ENCODE data around the gene ULBP1. TPM values are rescaled to one million over a fixed set of nuclear protein-coding genes. Genes with fewer than 3 reads are reported as not detected.

The ULBP1 gene
- total and polyA plus RNA-seq, 4 experiments from 2014 or later = not detected

DNA sequence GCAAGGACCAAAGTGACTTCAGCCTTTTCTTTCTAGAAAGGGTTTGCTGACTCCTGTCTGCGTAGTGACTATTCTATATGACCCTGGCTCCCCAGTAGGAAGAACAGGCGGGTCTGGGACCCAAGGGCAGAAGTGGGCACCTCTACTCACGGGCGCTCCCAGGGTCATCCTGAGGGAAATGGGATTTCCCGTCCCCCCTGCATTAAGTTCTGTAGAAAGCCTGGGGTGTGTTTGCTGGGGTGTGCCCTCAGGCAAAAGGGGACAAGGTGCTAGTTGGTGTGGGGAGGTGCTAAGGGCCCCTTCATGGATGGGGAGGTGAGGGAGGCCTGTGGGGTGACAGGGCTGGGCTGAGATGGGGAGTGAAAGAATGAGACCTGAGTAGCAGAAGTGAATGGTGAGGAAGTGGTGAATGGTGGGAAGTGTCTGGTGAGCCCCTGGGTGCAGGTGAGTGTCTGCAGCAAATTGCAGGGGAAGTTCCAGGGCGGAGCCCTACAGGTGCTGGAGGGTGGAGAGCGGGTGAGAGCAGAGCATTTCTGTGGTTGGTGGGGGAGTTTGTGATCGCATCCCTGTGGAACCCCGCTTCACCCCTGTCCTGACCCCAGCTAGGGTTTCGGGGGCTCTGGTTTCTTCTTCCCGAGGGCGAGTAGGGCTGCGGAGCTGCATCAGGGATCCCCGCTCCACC is 40.5 kb downstream of the ULBP1 start:
- peak overlapping the region; percentile 92 to 98 (median 95) for H3K4me3 Mint-ChIP-seq
- H3K4me1 Mint-ChIP-seq = peaks cover 15 to 53% (median 35%) of the 10 kb centered on the region in 4 donors
- Histone ChIP-seq H3K27me3 (ENCODE audit: insufficient read depth, low read length) (no peaks in the 10 kb centered on the region), H3K36me3 (ENCODE audit: insufficient read depth, low read length) (no peaks in the 10 kb centered on the region), H3K9me3 (ENCODE audit: control insufficient read depth in 1 of 2, low read length in 2 of 2) (no peaks in the 10 kb centered on the region), H3K4me1 (ENCODE audit: insufficient read depth, low read length) (peaks cover 36% of the 10 kb centered on the region), H3K27ac (ENCODE audit: low read depth, low read length) (peak overlapping the region; percentile 73), H3K4me3 (ENCODE audit: low read length in 2 of 2) (peak overlapping the region; percentile 50 to 93)
- peak; percentile 67 to 92 (median 72) for DNase-seq
- H3K9me3 Mint-ChIP-seq = peaks cover 0 to 2% (median 0%) of the 10 kb centered on the region in 8 donors
- peaks cover 9 to 12% of the 10 kb centered on the region in 2 donors for H3K27me3 Mint-ChIP-seq
- intact Hi-C loops (cut with micrococcal nuclease) = loop anchor here (1.0 to 10.0 kb wide), 4 partner anchors 41 to 1381 kb away; partner anchors contain the start of genes ULBP1 and ULBP3
- H3K36me3 Mint-ChIP-seq = peaks cover 0 to 2% of the 10 kb centered on the region in 2 donors
- POLR2A ChIA-PET (ENCODE audit: partially characterized antibody) = interaction anchor here (1.0 kb wide), 1 partner anchor 9 kb away, joined by 3 read pairs; no protein-coding TSS in a partner anchor
- H3K27ac Mint-ChIP-seq = peak overlapping the region; percentile 86 to 98 (median 96)
- CTCF ChIA-PET (ENCODE audit: partially characterized antibody) = interaction anchor here (0.9 kb wide), 2 partner anchors 13 to 71 kb away, joined by 3 read pairs; no protein-coding TSS in a partner anchor

- peaks cover 10 to 15% of the 10 kb centered on the region in 2 donors for H3K27me3 Mint-ChIP-seq
These were observed 41.3 kb downstream of the ULBP1 start for GRCh38 chr6:150004783-150005717.

DNA sequence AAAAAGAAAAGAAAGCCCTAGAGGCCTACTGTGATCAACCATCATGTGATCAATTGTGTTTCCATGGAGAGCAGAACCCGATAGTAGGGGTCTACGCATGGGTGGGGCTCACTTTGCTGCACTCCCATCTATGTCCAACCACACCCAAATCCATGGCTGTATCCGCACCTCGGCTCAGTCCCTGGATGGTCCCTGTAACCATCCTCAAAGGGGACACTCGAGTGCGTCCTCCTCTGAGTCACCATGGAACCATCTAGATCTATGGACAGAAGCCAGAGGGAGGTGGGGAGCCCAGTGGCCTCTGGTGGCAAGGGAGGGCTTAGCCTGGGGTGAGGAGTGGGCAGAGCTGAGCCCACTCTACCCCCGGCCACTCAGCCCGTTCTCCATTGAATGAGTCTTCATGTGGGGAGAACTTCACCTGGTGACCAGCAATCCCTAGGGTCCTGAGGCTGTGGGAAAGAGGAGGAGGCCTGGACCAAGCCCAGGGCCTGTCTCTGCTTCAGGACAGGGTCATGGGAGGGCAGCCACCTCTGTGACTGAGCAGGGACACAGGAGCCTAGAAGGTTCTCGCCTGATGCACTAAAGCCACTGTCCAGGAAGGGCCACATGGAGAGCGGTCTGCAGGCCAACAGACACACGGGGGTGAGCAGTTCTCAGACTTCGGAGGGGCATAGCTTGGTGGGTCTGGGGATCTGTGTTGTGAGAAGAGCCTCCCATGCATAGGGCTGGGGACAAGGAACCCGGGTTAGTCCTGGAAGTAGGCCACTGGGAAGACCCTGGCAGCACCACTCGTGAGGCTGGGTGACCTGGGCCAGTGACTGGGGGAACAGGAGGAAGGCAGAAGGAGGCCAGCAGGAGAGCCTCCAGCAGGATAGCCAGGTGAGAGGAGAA is 42.3 kb downstream of the ULBP1 start:
- no peak for DNase-seq
- H3K36me3 ChIP-seq (ENCODE audit: insufficient read depth, low read length) = no peaks in the 10 kb centered on the region
- Mint-ChIP-seq H3K36me3 (peaks cover 0 to 2% of the 10 kb centered on the region in 2 donors), H3K9me3 (peaks cover 0 to 1% (median 0%) of the 10 kb centered on the region in 8 donors), H3K27me3 (peaks cover 14 to 22% of the 10 kb centered on the region in 2 donors), H3K4me1 (peaks cover 11 to 43% (median 27%) of the 10 kb centered on the region in 4 donors), H3K27ac (peak overlapping the region; percentile 68 to 91 (median 88)), H3K4me3 (peak overlapping the region; percentile 92 to 98 (median 95))
- H3K4me3 ChIP-seq (ENCODE audit: low read length in 2 of 2) = peak overlapping the region; percentile 50 to 93
- intact Hi-C loops (cut with micrococcal nuclease) = loop anchor here (1.0 to 10.0 kb wide), 5 partner anchors 15 to 1379 kb away; partner anchors contain the start of genes PPIL4 and ULBP3
- H3K27ac ChIP-seq (ENCODE audit: low read depth, low read length) = peak overlapping the region; percentile 73
- H3K4me1 ChIP-seq (ENCODE audit: insufficient read depth, low read length) = peaks cover 30% of the 10 kb centered on the region
- H3K27me3 ChIP-seq (ENCODE audit: insufficient read depth, low read length) = no peaks in the 10 kb centered on the region
- ChIA-PET POLR2A (ENCODE audit: partially characterized antibody) (no interaction called here), CTCF (ENCODE audit: partially characterized antibody) (interaction anchor here (1.0 to 3.4 kb wide), 3 partner anchors 11 to 82 kb away, joined by 3 to 14 read pairs (median 5); no protein-coding TSS in a partner anchor)
- no peaks in the 10 kb centered on the region for H3K9me3 ChIP-seq (ENCODE audit: control insufficient read depth in 1 of 2, low read length in 2 of 2)

More at GRCh38 chr6:150004783-150005717, 41.3 kb downstream of the ULBP1 start:
- Mint-ChIP-seq H3K9me3 (peaks cover 0 to 2% (median 0%) of the 10 kb centered on the region in 8 donors), H3K27ac (peak overlapping the region; percentile 86 to 98 (median 96)), H3K36me3 (peaks cover 0 to 2% of the 10 kb centered on the region in 2 donors), H3K4me3 (peak overlapping the region; percentile 92 to 98 (median 95)), H3K4me1 (peaks cover 15 to 52% (median 35%) of the 10 kb centered on the region in 4 donors)
- intact Hi-C loops (cut with micrococcal nuclease) = loop anchor here (1.0 to 10.0 kb wide), 6 partner anchors 14 to 1380 kb away; partner anchors contain the start of genes PPIL4, ULBP1 and ULBP3
- peak; percentile 83 to 91 (median 85) for DNase-seq
- POLR2A ChIA-PET (ENCODE audit: partially characterized antibody) = interaction anchor here (1.0 kb wide), 1 partner anchor 10 kb away, joined by 3 read pairs; no protein-coding TSS in a partner anchor
- CTCF ChIA-PET (ENCODE audit: partially characterized antibody) = interaction anchor here (0.9 to 3.4 kb wide), 3 partner anchors 12 to 72 kb away, joined by 3 to 14 read pairs (median 3); no protein-coding TSS in a partner anchor
- Histone ChIP-seq H3K36me3 (ENCODE audit: insufficient read depth, low read length) (no peaks in the 10 kb centered on the region), H3K4me1 (ENCODE audit: insufficient read depth, low read length) (peaks cover 36% of the 10 kb centered on the region), H3K4me3 (ENCODE audit: low read length in 2 of 2) (peak overlapping the region; percentile 50 to 93), H3K27me3 (ENCODE audit: insufficient read depth, low read length) (no peaks in the 10 kb centered on the region), H3K9me3 (ENCODE audit: control insufficient read depth in 1 of 2, low read length in 2 of 2) (no peaks in the 10 kb centered on the region), H3K27ac (ENCODE audit: low read depth, low read length) (peak overlapping the region; percentile 73)

- CTCF ChIA-PET (ENCODE audit: partially characterized antibody) = interaction anchor here (1.0 to 3.4 kb wide), 5 partner anchors 10 to 83 kb away, joined by 3 to 14 read pairs (median 4); no protein-coding TSS in a partner anchor
- Mint-ChIP-seq H3K27me3 (peaks cover 23 to 27% of the 10 kb centered on the region in 2 donors), H3K4me1 (peaks cover 6 to 33% (median 18%) of the 10 kb centered on the region in 4 donors), H3K9me3 (peaks cover 0 to 1% (median 0%) of the 10 kb centered on the region in 8 donors), H3K27ac (peak overlapping the region in 4 of 7 donors; percentile 5 to 77 (median 47)), H3K4me3 (peak overlapping the region in 3 of 8 donors; percentile 16 to 33 (median 21)), H3K36me3 (peaks cover 0 to 2% of the 10 kb centered on the region in 2 donors)
- Histone ChIP-seq H3K4me1 (ENCODE audit: insufficient read depth, low read length) (peaks cover 20% of the 10 kb centered on the region), H3K4me3 (ENCODE audit: low read length in 2 of 2) (no peak overlapping the region), H3K36me3 (ENCODE audit: insufficient read depth, low read length) (no peaks in the 10 kb centered on the region), H3K27ac (ENCODE audit: low read depth, low read length) (no peak overlapping the region), H3K9me3 (ENCODE audit: control insufficient read depth in 1 of 2, low read length in 2 of 2) (no peaks in the 10 kb centered on the region), H3K27me3 (ENCODE audit: insufficient read depth, low read length) (peaks cover 4% of the 10 kb centered on the region)
- peak; percentile 29 to 64 (median 41) for DNase-seq
- intact Hi-C loops (cut with micrococcal nuclease) = loop anchor here (5.0 to 10.0 kb wide), 2 partner anchors 460 to 1378 kb away; partner anchors contain the start of gene PPIL4
- POLR2A ChIA-PET (ENCODE audit: partially characterized antibody) = interaction anchor here (0.6 kb wide), 1 partner anchor 9 kb away, joined by 3 read pairs; no protein-coding TSS in a partner anchor
These were observed 43.3 kb downstream of the ULBP1 start for GRCh38 chr6:150006961-150007464.

GRCh38 chr6:150008588-150008987 is 44.8 kb downstream of the ULBP1 start:
- POLR2A ChIA-PET (ENCODE audit: partially characterized antibody) = no interaction called here
- Histone ChIP-seq H3K9me3 (ENCODE audit: control insufficient read depth in 1 of 2, low read length in 2 of 2) (no peaks in the 10 kb centered on the region), H3K4me1 (ENCODE audit: insufficient read depth, low read length) (peaks cover 18% of the 10 kb centered on the region), H3K36me3 (ENCODE audit: insufficient read depth, low read length) (no peaks in the 10 kb centered on the region), H3K4me3 (ENCODE audit: low read length in 2 of 2) (no peak overlapping the region), H3K27me3 (ENCODE audit: insufficient read depth, low read length) (peaks cover 9% of the 10 kb centered on the region), H3K27ac (ENCODE audit: low read depth, low read length) (no peak overlapping the region)
- peak in 1 of 5 donors; percentile 56 for DNase-seq
- intact Hi-C loops (cut with micrococcal nuclease) = loop anchor here (5.0 to 10.0 kb wide), 2 partner anchors 461 to 1376 kb away; partner anchors contain the start of gene PPIL4
- peak overlapping the region in 2 of 7 donors; percentile 66 to 87 for H3K27ac Mint-ChIP-seq
- peaks cover 0 to 2% of the 10 kb centered on the region in 2 donors for H3K36me3 Mint-ChIP-seq
- CTCF ChIA-PET (ENCODE audit: partially characterized antibody) = interaction anchor here (1.4 to 3.4 kb wide), 3 partner anchors 9 to 68 kb away, joined by 3 to 14 read pairs (median 4); no protein-coding TSS in a partner anchor
- no peak overlapping the region for H3K4me3 Mint-ChIP-seq
- H3K4me1 Mint-ChIP-seq = peaks cover 4 to 27% (median 17%) of the 10 kb centered on the region in 4 donors
- no peaks in the 10 kb centered on the region for H3K9me3 Mint-ChIP-seq
- H3K27me3 Mint-ChIP-seq = peaks cover 35 to 37% of the 10 kb centered on the region in 2 donors

All from CD4-positive, alpha-beta memory T cell (primary cell).